Activated CD4-positive, alpha-beta T cell treated with anti-CD3 and anti-CD28 coated beads for 48 hours (primary cell): ENCODE data around the gene SPSB3.

ENCODE experiments used
- DNase-seq: peaks from one replicate; pipeline ENCODE4 v3.0.0-alpha.2; 2020

Gene SPSB3

DNA sequence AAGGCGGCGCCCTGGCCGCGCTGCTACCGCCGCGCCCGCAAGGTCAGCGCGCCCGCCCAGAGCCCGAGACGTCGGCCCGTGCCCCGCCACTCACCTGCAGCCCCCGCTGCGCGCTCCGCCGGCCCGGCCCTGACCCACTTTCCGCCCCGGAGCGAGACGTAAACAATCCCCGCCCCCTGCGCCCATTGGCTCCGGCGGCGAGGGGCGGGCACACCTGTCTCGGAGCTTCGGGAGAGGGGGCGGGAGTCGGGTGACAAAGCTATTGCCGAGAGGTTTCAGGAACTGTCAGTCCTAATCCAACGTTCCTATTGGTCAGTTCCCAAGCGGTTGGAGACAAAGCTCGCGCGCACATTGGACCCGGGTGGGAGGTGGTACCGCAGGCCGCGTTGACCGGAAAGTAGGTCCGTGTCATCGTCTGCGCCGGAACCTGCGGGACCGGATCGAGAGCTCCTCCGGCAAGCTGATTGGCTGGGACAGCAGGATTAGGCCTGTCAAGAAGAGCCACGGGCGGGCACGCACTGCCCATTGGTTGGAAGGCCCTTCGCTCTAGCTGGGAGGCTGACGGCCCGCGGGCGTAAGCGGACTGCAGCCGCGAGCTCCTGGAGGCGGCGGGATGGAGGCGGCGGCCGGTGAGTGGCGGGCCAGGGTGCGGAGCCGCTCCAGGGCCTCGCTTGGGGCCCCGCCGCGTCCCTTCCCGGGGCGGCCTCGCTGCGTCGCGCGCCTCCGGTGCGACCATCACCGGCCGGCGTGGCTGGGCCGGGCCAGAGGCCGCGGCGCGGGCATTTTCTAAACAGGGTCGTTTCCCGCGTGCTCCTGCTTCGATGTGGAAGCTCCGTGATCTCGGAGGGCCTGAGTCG lies at the start of gene SPSB3, which contains the start of gene NUBP2:
Gene SPSB3, minus strand, starts transcription at position 164 of the 857 bp plus-strand sequence. CDS start 1,088 bp downstream, outside the sequence.
Gene NUBP2, plus strand, starts transcription at position 553 of the 857 bp plus-strand sequence. Its CDS starts 61 bp downstream, at position 614.
- DNase-seq: peak; percentile 99

DNA sequence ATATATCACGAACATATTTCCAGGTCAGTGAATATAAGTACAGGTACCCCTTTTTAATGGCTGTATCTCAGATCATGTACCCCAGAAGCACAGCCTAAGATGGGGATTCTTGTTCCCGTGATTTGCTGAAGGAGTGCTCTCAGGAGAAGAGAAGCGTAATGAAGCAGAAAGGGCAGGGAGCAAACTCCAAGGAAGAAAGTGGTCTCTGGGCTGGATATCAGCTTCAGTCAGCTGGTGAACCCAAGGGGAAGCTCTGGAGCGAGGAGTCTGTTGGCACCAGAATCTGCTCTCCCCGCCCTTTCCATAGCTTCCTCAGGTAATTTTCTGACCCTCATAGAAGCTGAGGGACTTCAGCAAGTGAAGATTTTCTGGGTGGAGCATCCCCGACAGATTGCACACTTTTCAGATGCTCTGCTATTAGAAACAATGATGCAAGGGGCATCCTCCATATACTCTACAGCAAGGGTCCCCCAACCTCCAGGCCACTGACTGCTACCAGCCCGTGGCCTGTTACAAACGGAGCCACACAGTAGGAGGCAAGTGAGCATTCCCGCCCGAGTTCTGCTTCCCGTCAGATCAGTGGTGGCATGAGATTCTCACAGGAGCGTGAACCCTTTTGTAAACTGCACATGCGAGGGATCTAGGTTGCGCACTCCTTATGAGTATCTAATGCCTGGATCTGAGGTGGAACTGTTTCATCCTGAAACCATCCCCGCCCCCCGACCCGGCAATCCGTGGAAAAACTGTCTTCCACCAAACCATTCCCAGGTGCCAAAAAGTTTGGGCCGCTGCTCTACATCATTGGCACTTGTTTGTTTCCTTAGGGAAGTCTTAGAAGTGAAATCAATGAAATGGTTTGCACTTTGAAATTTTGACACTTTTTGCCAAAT lies 49.1 kb upstream of the SPSB3 start:
- DNase-seq: no peak

DNA sequence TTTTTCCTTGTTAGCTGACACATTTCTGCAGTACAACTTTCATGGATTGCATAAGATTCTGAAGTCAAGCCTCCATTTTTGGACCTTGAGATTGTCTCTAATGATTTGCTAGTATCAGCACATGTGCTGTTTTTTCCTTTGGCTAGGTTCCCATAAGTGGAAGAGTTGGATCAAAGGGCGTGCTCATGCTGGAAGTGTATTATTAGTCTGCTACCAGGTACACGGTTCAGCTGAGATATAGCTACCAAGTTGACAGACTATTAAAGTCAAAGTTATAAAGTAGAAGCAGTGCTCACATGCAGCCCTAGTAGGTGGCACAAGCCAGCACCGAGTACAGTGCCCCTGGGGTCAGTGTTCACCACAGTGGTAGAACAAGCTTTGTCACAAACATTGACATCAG lies 47.8 kb upstream of the SPSB3 start:
- DNase-seq: no peak

DNA sequence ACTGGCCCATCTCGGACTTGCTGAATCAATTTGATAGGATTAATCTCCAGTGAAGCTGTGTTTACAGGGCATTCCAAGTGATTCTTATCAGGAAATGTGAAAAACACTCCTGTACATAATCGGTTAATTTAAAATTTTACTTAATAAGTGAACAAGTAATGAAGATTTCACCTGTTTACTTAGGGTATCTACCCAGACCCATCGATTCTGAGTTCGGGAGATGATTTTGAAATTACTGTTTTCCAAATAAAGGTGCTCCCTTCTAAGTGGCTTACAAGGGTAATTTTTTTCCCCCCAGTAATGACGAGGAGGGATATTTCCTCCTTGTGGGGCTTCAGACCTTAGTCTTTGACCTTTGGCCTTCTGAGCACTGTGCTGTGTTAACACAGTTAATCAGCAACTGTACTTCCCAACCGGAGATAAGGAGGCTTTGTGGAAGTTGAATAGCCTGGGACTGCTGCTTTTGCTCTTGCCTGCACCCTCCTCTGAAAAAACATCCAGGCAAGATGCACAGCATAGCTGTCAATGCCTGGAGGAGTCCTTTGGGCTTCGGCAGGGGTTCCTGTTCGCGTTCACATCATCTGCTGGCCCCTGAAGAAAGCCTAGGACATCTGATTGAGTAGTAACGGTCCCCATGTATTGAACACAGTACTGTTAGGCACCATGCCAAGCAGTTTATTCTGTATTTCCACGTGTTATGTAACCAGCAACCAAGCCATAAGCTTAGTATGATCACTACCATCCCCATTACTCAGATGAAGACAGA lies 46.5 kb upstream of the SPSB3 start:
- no peak for DNase-seq

DNA sequence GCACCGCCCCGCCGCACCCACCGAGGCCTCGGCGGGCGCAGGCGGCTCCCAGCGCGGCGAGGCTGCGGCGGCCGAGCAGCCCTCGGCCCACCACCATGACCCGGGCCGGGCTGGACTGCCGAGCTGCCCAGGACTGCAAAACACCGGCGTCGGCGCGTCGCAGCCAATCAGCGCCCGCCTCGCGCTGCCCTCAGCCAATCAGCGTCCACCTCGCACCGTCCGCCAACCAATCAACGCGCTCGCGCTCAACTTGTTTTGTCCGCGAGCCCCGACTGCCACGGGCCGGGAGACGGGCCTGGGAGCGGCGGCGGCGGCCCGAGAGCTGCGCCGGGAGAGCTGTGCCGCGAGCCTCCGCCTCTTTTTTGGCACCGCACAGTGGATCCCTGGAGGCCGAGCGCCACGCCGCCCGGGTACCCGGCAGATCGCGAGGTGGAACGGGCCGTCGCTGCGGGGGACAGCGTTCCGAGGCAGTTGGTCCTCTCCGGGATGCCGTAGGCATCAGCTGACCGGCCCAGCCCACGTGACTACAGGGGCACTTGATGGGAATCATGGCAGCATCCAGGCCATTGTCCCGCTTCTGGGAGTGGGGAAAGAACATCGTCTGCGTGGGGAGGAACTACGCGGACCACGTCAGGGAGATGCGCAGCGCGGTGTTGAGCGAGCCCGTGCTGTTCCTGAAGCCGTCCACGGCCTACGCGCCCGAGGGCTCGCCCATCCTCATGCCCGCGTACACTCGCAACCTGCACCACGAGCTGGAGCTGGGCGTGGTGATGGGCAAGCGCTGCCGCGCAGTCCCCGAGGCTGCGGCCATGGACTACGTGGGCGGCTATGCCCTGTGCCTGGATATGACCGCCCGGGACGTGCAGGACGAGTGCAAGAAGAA lies 44.6 kb upstream of the SPSB3 start, which contains the start of the genes FAHD1 and HAGH:
Gene FAHD1, plus strand, starts transcription at position 516 of the 883 bp plus-strand sequence. Its CDS starts 33 bp downstream, at position 549.
Gene HAGH, minus strand, starts transcription at position 135 of the 883 bp plus-strand sequence. Its CDS starts 38 bp downstream, at position 97.
- DNase-seq: peak; percentile 92

DNA sequence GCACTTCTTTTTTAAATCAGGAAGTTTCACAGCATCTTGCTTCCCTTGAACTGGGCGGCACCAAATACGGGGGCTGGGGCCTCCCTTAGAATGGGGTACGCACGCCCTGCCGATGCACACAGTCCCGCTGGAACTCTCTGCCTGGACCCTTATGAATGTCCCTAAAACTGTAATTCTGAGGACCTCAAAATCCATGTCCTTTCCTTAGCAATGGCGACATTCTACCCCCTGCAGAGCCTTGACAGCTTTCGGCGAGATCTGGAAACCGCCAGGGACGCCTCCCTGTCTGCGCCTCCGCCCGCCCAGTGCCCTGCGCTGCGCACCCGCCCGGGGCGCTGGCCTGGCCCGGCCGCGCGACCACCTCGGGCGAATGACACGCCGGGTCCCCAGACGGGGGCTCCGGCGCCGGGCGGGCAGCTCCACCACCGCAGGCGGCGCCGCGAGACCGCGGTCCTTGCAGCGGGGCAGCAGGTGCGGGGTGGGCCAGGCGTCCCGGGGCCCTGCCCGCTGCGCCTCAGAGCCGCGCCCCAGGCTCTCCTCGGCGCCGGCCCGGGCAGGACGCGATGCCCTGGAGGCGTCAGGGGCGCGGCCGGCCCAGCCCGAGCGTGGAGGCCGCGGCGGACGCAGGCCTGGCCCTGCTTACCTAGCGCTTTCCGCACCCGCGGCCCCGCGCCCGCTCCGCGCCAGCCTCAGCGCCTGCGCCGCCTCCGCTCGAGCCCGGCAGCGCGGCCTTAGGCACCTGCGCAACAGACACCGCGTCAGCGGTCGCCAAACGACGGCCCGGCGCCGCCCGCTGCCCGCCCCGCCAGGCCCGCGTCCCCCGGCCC lies 43.7 kb upstream of the SPSB3 start:
- DNase-seq: peak; percentile 77

DNA sequence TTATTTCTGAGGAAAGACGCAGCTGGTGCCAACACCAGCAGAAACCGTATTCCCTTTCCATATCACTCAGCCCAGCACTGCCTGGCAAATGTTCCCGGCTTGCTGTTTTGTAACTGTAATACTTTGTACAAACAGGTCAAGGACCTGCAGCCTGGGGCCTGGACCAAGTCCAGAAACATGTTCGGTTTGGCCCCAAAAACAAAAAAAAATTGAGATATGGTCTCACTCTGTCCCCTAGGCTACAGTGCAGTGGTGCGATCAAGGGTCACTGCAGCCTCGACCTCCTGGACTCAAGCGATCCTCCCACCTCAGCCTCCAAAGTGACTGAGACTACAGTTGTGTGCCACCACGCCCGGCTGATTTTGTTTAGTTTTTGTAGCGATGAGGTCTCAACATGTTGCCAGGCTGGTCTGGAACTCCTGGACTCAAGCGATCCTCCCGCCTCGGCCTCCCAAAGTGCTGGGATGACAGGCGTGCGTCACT lies 43.1 kb upstream of the SPSB3 start:
- no peak for DNase-seq

DNA sequence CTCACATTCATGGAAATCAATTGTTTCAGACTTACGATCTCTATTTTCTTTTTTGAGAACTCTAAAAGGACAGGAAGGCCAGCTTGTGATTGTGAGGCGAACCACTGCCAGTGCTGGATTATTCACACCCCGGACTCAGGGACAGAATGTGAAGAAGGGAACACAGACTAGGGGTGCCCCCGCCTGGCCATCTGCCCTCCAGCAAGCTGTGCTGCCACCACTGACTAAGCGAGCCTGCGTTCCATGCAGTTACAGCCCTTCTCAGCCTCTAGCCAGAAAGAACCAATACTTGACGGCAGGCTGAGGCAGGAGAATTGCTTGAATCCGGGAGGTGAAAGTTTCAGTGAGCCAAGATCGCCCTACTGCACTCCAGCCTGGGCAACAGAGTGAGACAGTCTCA lies 41.5 kb upstream of the SPSB3 start:
- peak; percentile 35 for DNase-seq

DNA sequence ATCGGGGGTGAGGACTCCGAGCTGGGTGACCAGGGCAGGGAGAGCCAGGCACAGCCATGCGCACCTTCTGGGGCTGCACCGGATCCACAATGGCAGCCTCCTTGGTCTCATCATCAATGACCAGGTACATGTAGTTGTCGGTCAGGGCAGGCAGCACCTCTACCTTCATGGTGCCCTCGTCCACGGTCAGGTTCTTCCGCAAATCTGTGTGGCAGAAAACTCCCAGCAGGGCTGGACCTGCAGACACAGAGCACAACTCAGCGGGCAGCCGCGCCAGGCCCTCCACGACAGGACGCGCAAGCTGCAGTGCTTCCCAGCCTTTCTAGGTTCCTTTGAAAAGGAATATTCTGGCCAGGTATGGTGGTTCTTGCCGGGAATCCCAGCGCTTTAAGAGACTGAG lies 40.4 kb upstream of the SPSB3 start:
- no peak for DNase-seq

DNA sequence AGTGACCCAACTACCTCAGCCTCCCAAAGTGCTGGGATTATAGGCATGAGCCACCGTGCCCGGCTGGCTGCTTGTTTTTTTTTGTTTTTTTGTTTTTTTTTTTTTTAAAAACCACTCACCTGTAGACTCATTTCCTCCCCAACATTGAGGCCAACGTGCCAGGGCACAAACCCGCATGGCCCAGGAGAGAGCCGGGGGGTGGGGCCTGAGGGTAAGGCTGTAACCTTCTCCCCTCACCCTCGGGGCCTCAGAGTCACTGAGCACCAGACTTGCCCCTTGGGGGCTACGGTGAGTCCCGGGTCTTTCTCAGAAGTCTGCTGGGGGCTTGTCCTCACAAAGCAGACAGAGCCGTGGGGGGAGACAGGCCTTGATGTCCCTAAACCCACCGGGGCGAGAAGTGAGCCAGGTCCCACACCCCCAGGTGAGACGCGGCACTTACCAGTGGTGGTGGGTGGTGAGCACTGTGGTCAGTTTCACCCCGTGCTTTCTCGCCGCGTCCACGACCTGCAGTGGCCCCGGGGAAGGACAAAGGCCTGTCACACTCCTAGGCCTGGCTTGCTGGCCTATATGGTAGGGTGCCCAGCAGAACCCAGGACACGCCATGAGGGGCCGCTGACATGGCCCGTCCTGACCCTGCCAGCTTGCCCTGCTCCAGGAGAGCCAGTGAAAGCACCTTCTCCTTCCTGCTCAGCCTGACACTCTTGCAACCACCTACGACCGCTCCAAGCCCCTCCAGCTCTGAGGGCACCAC lies 39.7 kb upstream of the SPSB3 start:
- no peak for DNase-seq

DNA sequence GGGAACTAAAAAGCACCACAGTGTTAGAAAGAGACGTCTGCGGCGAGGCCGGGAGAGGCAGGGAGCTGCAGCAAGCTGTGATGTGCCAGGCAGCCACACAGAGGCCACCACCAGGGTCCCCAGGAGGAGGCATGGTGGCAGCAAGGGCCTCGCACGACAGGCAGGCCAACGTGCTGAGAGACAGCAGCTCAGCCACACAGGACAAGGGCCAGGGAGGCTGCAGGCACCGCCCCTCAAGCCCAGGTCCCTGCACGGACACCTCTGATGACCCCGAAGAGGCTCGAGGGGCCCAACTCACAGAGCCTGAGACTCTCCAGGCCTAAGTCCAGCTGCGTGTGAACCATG lies 38.5 kb upstream of the SPSB3 start:
- DNase-seq: no peak

DNA sequence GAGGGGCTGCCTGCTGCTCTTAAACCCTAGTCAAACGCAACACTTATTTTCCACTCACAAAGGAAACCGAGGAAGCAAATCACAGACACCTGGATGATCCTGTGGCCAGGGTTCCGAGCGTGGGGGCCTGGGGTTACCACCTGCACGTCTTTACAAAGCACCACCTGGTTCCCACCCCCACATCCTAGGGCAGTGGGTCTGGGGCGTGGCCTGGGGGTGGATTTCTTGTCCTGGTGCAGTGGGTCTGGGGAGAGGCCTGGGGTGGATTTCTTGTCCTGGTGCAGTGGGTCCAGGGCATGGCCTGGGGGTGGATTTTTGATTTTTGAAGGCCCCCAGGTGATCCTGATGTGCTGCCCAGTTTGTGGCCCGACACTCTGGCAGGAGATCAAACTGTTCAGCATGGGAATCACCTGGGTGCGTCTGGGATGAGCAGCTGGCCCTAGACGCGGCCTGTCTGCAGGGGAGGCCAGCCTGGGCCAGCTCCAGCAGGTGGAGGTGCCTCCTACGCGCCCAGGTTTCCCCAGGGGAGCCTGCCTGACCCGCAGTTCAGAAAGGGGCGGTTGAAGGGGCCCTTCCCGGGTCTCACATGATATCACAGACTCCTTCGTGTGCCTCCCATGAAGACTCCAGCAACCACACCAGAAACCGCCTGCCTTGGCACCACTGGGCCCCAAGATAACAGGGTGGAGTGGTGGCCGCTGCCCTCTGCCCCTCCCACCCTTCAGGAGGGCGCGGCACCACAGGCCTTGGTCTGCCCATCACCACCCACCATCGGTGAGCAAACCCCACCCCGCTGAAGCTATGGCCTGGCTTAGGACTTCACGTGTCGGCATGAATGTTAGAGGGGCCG lies 38.0 kb upstream of the SPSB3 start:
- DNase-seq: no peak

DNA sequence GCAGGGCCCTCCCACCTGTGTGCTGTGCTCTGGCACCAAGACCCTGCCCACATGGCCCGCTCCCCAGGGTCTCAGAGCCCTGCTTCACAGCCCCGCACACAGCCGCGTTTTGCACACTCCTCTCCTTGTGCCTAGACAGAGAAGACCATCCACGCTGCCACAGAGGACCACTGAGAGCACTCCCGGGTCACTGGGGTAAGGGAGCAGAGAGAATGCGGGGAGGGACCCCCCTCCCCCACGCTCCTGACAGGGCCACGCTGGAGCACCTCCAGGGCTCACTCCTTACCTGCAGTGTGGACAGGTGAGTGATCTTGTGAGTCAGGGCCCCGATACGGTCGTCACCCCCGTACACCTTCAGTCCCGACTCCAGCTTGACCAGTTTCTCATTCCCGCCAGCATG lies 37.2 kb upstream of the SPSB3 start:
- no peak for DNase-seq

DNA sequence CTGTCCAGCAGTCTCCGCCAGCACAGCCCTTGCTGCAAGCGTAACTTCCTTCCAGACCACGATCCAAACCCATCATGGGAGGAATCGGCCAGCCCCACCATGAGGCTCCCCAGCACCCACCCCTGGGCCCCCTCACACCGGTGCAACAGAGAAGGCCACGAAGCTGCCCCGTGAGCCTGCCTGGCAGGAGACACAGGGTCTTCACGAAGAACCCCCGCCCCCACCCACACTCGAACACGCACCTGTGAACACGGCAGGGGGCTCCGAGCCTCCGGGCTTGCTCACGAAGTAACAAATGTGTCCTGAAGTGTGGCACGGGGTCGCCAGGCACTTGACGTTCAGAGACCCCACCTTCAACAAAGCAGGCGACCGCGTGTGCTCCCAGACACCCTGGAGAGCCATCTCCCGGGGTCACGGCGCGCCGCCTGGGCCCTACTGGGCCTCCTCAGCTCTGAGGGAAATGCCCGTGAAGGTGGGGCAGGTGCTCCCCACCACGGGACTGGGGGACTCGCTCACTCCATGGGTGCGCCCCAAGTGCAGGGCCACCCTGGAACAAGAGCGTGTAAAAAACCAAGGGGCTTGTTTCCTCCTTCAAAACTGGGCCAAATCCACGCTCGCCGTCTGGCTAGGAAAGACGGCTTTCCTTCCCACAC lies 36.6 kb upstream of the SPSB3 start:
- DNase-seq: no peak

DNA sequence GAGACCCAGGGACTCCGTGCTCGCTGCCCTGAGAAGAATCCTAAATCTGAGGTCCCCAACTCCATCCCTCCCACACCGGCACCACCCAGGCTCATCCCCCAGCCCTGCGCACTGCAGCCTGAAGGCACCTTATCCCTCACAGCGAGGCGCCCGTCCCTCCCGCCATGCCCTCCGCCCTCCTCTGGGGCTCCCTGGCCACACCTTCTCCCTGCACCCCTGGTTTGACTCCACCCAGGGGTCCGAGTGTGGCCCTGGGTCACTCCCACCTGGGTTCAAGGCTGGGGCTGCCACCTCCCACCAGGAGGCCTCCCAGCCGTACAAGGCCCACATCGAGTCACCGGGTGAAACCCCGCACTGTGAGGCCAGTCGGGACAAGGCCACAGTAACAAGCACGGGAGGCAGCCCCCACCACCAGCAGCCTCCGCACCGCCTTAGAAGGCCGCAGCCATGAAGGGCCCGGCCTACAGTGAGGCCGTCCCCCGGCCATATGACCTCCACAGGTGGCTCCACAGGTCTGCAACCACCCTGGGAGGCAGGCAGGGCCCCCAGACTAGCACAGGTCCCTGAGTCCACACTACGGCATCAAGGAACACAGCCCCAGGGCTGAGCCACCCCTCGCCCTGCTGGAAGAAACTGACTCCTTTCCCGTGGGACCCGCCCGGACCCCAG lies 36.0 kb upstream of the SPSB3 start:
- DNase-seq: no peak

DNA sequence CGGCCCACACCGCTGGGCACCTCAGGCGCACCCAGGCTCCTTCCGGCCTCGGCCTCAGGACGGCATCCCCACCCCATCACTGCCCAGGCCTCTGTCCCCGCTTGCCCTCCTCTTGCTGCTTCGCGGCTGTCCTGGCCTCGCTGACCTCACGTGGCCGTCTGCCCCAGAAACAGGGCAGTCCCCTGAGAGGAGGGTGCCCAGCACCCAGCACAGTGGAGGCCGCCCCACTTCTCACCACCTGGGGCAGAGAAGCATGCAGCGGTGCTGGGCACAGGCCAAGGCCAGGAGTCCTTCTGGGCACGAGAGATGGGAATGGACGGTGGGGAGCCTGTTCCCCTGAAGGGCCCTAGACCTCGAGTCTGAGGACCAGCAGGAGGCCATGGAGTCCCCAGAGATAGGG lies 35.3 kb upstream of the SPSB3 start:
- DNase-seq: no peak

DNA sequence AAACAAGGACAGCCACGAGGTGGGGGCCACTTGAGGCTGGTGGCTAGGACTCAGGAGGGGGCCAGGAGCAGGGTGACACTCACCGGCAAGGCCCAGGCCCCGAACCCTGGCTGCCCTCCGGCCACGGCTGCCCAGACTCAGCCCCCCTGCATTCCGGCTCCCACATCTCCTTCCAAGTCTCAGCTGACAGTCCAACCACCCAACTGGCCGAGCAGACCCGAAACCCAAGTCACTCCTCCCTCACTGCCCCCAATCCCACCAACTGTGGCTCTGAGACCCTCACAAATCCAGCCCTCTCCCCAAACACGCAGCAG lies 34.9 kb upstream of the SPSB3 start:
- DNase-seq: no peak
